H9 (cell line): ENCODE data around the gene ANXA3. TPM values are rescaled to one million over a fixed set of nuclear protein-coding genes. Genes with fewer than 3 reads are reported as not detected.

ENCODE experiments used
- DNase-seq: peaks from one replicate; pipeline ENCODE4 v3.0.0-alpha.2; 2017
- H2AFZ ChIP-seq: one replicate; pipeline ENCODE4 v1.6.1; 2013; ENCODE audit warnings: mild to moderate bottlenecking, low read length, control low read depth, moderate library complexity
- H2AK5ac ChIP-seq: 2 replicates; pipeline ENCODE4 v1.6.1; 2013; ENCODE audit warnings: low read length, control low read depth, mixed read lengths; ENCODE audit not compliant: insufficient read length
- H2BK120ac ChIP-seq: one replicate; pipeline ENCODE4 v1.6.1; 2013; ENCODE audit warnings: low read depth, mild to moderate bottlenecking, low read length, control low read depth, inconsistent platforms; ENCODE audit not compliant: poor library complexity, severe bottlenecking
- H2BK12ac ChIP-seq: 2 replicates; pipeline ENCODE4 v1.6.1; 2013; ENCODE audit warnings: low read length, control low read depth, mixed read lengths, low read depth; ENCODE audit not compliant: insufficient read length
- H2BK15ac ChIP-seq: 2 replicates; pipeline ENCODE4 v1.6.1; 2013; ENCODE audit warnings: low read depth, low read length, control low read depth
- H2BK20ac ChIP-seq: one replicate; pipeline ENCODE4 v1.6.1; 2013; ENCODE audit warnings: low read depth, mild to moderate bottlenecking, low read length, control low read depth, inconsistent platforms; ENCODE audit not compliant: poor library complexity, severe bottlenecking
- H2BK5ac ChIP-seq: 2 replicates; pipeline ENCODE4 v1.6.1; 2013; ENCODE audit warnings: low read length, control low read depth, mixed read lengths; ENCODE audit not compliant: insufficient read length
- H3K14ac ChIP-seq: 2 replicates; pipeline ENCODE4 v1.6.1; 2013; ENCODE audit warnings: low read length, control low read depth; ENCODE audit not compliant: insufficient read depth
- H3K18ac ChIP-seq: 2 replicates; pipeline ENCODE4 v1.6.1; 2013; ENCODE audit warnings: low read depth, mild to moderate bottlenecking, mixed read lengths, low read length, control low read depth; ENCODE audit not compliant: insufficient read length
- H3K23ac ChIP-seq: 2 replicates; pipeline ENCODE4 v1.6.1; 2013; ENCODE audit warnings: low read length, control low read depth, mixed read lengths, low read depth; ENCODE audit not compliant: insufficient read length
- H3K23me2 ChIP-seq: 2 replicates; pipeline ENCODE4 v1.6.1; 2013; ENCODE audit warnings: low read depth, mild to moderate bottlenecking, mixed read lengths, low read length, control low read depth; ENCODE audit not compliant: insufficient read length, poor library complexity, severe bottlenecking
- H3K27ac ChIP-seq: 2 replicates; pipeline ENCODE4 v1.5.1; 2013; ENCODE audit warnings: low read length, control low read depth, mixed read lengths, low read depth; ENCODE audit not compliant: insufficient read length
- H3K27me3 ChIP-seq: 2 replicates; pipeline ENCODE4 v1.6.1; 2013; ENCODE audit warnings: low read length, control low read depth, inconsistent platforms; ENCODE audit not compliant: insufficient read depth
- H3K4ac ChIP-seq: 2 replicates; pipeline ENCODE4 v1.6.1; 2013; ENCODE audit warnings: low read depth, mild to moderate bottlenecking, control low read depth, inconsistent platforms, low read length, moderate library complexity
- H3K4me1 ChIP-seq: 2 replicates; pipeline ENCODE4 v1.6.1; 2013; ENCODE audit warnings: low read length, control low read depth, inconsistent platforms; ENCODE audit not compliant: insufficient read depth
- H3K4me2 ChIP-seq: 2 replicates; pipeline ENCODE4 v1.6.1; 2013; ENCODE audit warnings: low read length, control low read depth, mixed read lengths; ENCODE audit not compliant: insufficient read length, insufficient read depth
- H3K56ac ChIP-seq: 2 replicates; pipeline ENCODE4 v1.6.1; 2013; ENCODE audit warnings: low read depth, mild to moderate bottlenecking, mixed read lengths, low read length, control low read depth; ENCODE audit not compliant: insufficient read length
- H3K79me1 ChIP-seq: 2 replicates; pipeline ENCODE4 v1.6.1; 2013; ENCODE audit warnings: low read depth, mild to moderate bottlenecking, moderate library complexity, low read length, control low read depth, inconsistent platforms; ENCODE audit not compliant: insufficient read depth, poor library complexity, severe bottlenecking
- H3K79me2 ChIP-seq: 2 replicates; pipeline ENCODE4 v1.6.1; 2013; ENCODE audit warnings: low read length, control low read depth, inconsistent platforms; ENCODE audit not compliant: insufficient read depth
- H3K9ac ChIP-seq: 2 replicates; pipeline ENCODE4 v1.6.1; 2013; ENCODE audit warnings: low read length, control low read depth, mixed read lengths; ENCODE audit not compliant: insufficient read length; ENCODE audit errors: extremely low read depth
- H3K9me3 ChIP-seq: one replicate; pipeline ENCODE4 v1.6.1; 2013; ENCODE audit warnings: low read depth, low read length, inconsistent platforms; ENCODE audit not compliant: control insufficient read depth
- H3T11ph ChIP-seq: one replicate; pipeline ENCODE4 v1.6.1; 2013; ENCODE audit warnings: mild to moderate bottlenecking, low read length, control low read depth, inconsistent platforms
- H4K20me1 ChIP-seq: one replicate; pipeline ENCODE4 v1.6.1; 2013; ENCODE audit not compliant: control insufficient read depth, insufficient read length, insufficient read depth
- H4K5ac ChIP-seq: 2 replicates; pipeline ENCODE4 v1.6.1; 2013; ENCODE audit warnings: low read depth, mild to moderate bottlenecking, mixed read lengths, low read length, control low read depth; ENCODE audit not compliant: insufficient read length
- H4K8ac ChIP-seq: replicated peaks from 2 replicates; pipeline ENCODE4 v1.6.1; 2013; ENCODE audit warnings: low read length, control low read depth, mixed read lengths, low read depth; ENCODE audit not compliant: insufficient read length
- H4K91ac ChIP-seq: 2 replicates; pipeline ENCODE4 v1.6.1; 2013; ENCODE audit warnings: low read depth, mild to moderate bottlenecking, moderate library complexity, mixed read lengths, low read length, control low read depth; ENCODE audit not compliant: insufficient read length
- H3K27ac Mint-ChIP-seq, 3 experiments: 2 replicates in 2 of 3; 3 replicates in 1 of 3; pipeline ENCODE4 v1.8.0; 2020 to 2021; ENCODE audit warnings: mixed read lengths in 3 of 3, mild to moderate bottlenecking in 1 of 3, moderate library complexity in 1 of 3
- H3K27me3 Mint-ChIP-seq: 2 replicates; pipeline ENCODE4 v1.8.0; 2021; ENCODE audit warnings: low read depth, mild to moderate bottlenecking, moderate library complexity, mixed read lengths
- H3K36me3 Mint-ChIP-seq, 3 experiments: 2 replicates in 2 of 3; 3 replicates in 1 of 3; pipeline ENCODE4 v1.8.0; 2020 to 2021; ENCODE audit warnings: low read depth in 3 of 3, mixed read lengths in 3 of 3; ENCODE audit not compliant: insufficient read depth in 1 of 3
- H3K4me1 Mint-ChIP-seq, 2 experiments: 2 replicates each; pipeline ENCODE4 v1.8.0; 2020; ENCODE audit warnings: mixed read lengths in 2 of 2
- H3K4me3 Mint-ChIP-seq, 2 experiments: 2 replicates in 1 of 2; 3 replicates in 1 of 2; pipeline ENCODE4 v1.8.0; 2020 to 2021; ENCODE audit warnings: mild to moderate bottlenecking in 2 of 2, mixed read lengths in 2 of 2, moderate library complexity in 1 of 2
- H3K9me3 Mint-ChIP-seq, 2 experiments: 2 replicates in 1 of 2; 3 replicates in 1 of 2; pipeline ENCODE4 v1.8.0; 2020; ENCODE audit warnings: mild to moderate bottlenecking in 2 of 2, mixed read lengths in 2 of 2, moderate library complexity in 1 of 2
- CTCF ChIP-seq: fragments of 200-600 bp; sonication (generic); conservative IDR thresholded peaks from 3 replicates; pipeline ENCODE4 v1.8.0; 2021; ENCODE audit warnings: antibody characterized with exemption, mild to moderate bottlenecking
- WGBS: extraction: QIAGEN DNeasy Blood & Tissue Kit; methylation state at CpG from one replicate; pipeline ENCODE4 v1.1.7; 2013; ENCODE audit warnings: missing lambda C conversion rate, low lambda C conversion rate, mixed read lengths; ENCODE audit not compliant: insufficient read length; ENCODE audit errors: extremely low coverage; 5-methylcytosine and 5-hydroxymethylcytosine counted together
- total RNA-seq: library from RNA; stranded (reverse); gene quantifications from 2 replicates; pipeline ENCODE4 v1.2.1, GENCODE V29; 2021

The ANXA3 gene
- total RNA-seq, 1 experiment from 2014 or later, result 20.6 TPM

DNA sequence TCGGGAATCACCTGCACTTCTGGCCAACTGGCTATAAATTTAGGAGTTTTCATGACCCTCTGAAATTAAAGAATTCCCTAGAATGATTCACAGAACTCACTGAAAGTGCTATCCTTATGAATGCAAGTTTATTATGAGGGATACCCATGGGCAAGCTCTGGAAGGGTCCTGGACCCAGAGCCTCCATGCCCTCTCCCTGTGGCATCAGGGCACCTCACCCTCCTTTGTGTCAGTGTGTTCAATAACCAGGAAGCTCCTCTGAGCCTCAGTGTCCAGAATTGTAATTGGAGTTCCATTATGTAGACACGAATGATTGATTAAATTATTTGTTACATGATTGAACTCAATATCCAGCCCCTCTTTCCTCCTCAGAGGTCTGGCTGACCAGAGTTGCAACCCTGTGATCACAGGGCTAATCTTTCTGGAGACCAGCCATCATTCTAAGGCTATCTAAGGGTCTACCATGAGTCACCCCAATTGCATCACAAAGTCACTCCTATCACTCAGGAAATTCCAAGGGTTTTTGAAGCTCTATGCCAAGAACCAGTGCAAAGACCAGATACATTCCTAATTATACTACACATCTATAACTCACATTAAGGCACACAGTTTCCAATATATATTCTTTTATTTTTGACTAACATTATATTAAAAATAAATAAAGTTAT, 8.9 kb downstream of the ANXA3 start:
- no peak overlapping the region for H3K23ac ChIP-seq
- no peak for TF ChIP-seq CTCF

More for the DNA sequence above, 8.9 kb downstream of the ANXA3 start:
- Mint-ChIP-seq H3K36me3 (peaks cover 0 to 9% (median 4%) of the 10 kb centered on the region in 3 experiments; a peak in 2 of 7 replicates), H3K27ac (no peak overlapping the region), H3K4me1 (peaks cover 32 to 39% of the 10 kb centered on the region in 2 experiments), H3K4me3 (no peak overlapping the region), H3K27me3 (no peaks in the 10 kb centered on the region), H3K9me3 (no peaks in the 10 kb centered on the region)
- Histone ChIP-seq H2BK20ac (no peak overlapping the region), H2BK5ac (no peak overlapping the region), H3K9me3 (no peaks in the 10 kb centered on the region), H2BK15ac (no peak overlapping the region), H4K20me1 (no peaks in the 10 kb centered on the region), H3K27ac (no peak overlapping the region), H3K9ac (no peak overlapping the region), H3K4ac (no peak overlapping the region), H3K27me3 (no peaks in the 10 kb centered on the region), H3K4me2 (no peak overlapping the region), H3K18ac (no peak overlapping the region), H3T11ph (no peak overlapping the region), H3K79me2 (no peaks in the 10 kb centered on the region), H2BK120ac (no peak overlapping the region), H3K56ac (no peak overlapping the region), H4K91ac (no peak overlapping the region), H2AFZ (no peak overlapping the region), H3K4me1 (peaks cover 14% of the 10 kb centered on the region; the same call in 1 of the 2 replicates), H4K8ac (no peak overlapping the region), H3K79me1 (no peaks in the 10 kb centered on the region), H4K5ac (no peak overlapping the region), H2BK12ac (no peak overlapping the region), H3K14ac (no peak overlapping the region), H2AK5ac (no peak overlapping the region), H3K23me2 (no peaks in the 10 kb centered on the region)
- no peak for DNase-seq
- WGBS, result no CpG with 5 or more reads among the region's 2 CpGs
